Keratinocyte (primary cell): Measurements from ENCODE around the gene MS4A6E.

Experiments
- EZH2 ChIP-seq: IDR thresholded peaks from one replicate; pipeline ENCODE4 v1.6.1; 2012; ENCODE audit warnings: inconsistent platforms, mild to moderate bottlenecking, low read length, moderate library complexity
- TF ChIP-seq, protein P1 (sequence below), 3 experiments: IDR thresholded peaks in 1 of 3; conservative IDR thresholded peaks in 1 of 3; optimal IDR thresholded peaks in 1 of 3; 2 replicates in 2 of 3; 3 replicates in 1 of 3; pipeline versions ENCODE3 to v1.5.1; 2011; ENCODE audit warnings: low read length in 3 of 3, mild to moderate bottlenecking in 3 of 3, moderate library complexity in 2 of 3, control low read depth in 1 of 3, inconsistent platforms in 1 of 3; ENCODE audit not compliant: insufficient read depth in 2 of 3; ENCODE audit errors: extremely low read depth in 1 of 3

DNA sequence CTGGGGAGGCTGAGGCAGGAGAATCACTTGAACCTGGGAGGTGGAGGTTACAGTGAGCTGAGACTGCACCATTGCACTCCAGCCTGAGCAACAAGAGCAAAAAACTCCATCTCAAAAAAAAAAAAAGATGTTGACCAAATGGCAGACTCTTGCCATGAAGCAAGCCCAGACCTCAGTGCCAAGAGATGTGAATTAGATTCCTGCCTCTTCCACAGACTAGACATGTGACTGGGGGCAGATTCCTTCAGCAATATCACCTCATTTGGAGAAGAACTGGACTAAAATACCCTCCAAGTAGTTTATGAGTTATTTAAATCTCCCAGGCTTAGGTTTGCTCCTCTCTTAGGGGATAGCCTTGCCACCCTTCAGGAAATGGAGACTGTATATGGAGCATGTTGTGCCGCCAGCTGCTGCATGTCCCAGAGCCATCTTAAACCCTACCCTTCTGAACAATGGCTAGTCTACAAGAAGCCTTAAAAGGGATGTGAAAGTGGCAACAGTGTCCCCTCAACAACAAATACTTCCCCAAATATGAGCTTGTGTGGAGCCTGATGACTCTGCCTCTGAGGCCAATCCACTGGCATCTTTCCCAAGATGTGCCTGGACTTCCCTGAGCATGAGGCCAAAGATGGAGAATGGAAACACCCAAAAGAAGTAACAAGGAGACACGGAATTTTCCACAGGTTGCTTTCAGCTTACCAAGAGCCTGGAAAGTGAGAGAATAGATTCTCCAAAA, 50.5 kb downstream of the MS4A6E start:
- TF ChIP-seq, protein P1, sequence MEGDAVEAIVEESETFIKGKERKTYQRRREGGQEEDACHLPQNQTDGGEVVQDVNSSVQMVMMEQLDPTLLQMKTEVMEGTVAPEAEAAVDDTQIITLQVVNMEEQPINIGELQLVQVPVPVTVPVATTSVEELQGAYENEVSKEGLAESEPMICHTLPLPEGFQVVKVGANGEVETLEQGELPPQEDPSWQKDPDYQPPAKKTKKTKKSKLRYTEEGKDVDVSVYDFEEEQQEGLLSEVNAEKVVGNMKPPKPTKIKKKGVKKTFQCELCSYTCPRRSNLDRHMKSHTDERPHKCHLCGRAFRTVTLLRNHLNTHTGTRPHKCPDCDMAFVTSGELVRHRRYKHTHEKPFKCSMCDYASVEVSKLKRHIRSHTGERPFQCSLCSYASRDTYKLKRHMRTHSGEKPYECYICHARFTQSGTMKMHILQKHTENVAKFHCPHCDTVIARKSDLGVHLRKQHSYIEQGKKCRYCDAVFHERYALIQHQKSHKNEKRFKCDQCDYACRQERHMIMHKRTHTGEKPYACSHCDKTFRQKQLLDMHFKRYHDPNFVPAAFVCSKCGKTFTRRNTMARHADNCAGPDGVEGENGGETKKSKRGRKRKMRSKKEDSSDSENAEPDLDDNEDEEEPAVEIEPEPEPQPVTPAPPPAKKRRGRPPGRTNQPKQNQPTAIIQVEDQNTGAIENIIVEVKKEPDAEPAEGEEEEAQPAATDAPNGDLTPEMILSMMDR (optimal IDR thresholded peaks at IDR 0.05 in 1 of 3, IDR thresholded peaks at IDR 0.05 in 1 of 3, conservative IDR thresholded peaks at IDR 0.05 in 1 of 3; ENCODE audit: extremely low read depth in 1 of 3, insufficient read depth in 2 of 3, low read length in 3 of 3), result no peak
- no peak for TF ChIP-seq EZH2
